CD14-positive monocyte (primary cell): ENCODE results near the gene SLC47A2. TPM values are rescaled to one million over a fixed set of nuclear protein-coding genes. Genes with fewer than 3 reads are reported as not detected.

ENCODE experiments used
- DNase-seq, 3 donors: peaks; one replicate each; pipeline ENCODE4 v3.0.0-alpha.2; 2011 to 2022
- H2AFZ ChIP-seq: 2 replicates; pipeline ENCODE4 v1.6.0; 2012; ENCODE audit warnings: mild to moderate bottlenecking, low read depth, low read length, inconsistent platforms; ENCODE audit not compliant: insufficient read depth, poor library complexity, severe bottlenecking
- H3K27ac ChIP-seq, 2 donors: 1 replicate in 1 of 2; 2 replicates in 1 of 2; pipeline ENCODE4 v1.5.1; 2012 to 2013; ENCODE audit warnings: low read length in 2 of 2, control low read depth in 1 of 2, inconsistent platforms in 1 of 2, low read depth in 1 of 2, mild to moderate bottlenecking in 1 of 2
- H3K27me3 ChIP-seq, 2 donors: one replicate each; pipeline versions ENCODE4 v1.6.0 to v1.6.1; 2011 to 2013; ENCODE audit warnings: low read length in 2 of 2; ENCODE audit not compliant: control insufficient read depth in 2 of 2, insufficient read depth in 2 of 2
- H3K36me3 ChIP-seq, 2 donors: replicated peaks in 1 of 2; 1 replicate in 1 of 2; 2 replicates in 1 of 2; pipeline versions ENCODE4 v1.5.1 to v1.6.1; 2012 to 2013; ENCODE audit warnings: low read length in 2 of 2, control low read depth in 1 of 2, inconsistent platforms in 1 of 2, mild to moderate bottlenecking in 1 of 2; ENCODE audit not compliant: insufficient read depth in 2 of 2, control insufficient read depth in 1 of 2
- H3K4me1 ChIP-seq, 2 donors: 1 replicate in 1 of 2; 2 replicates in 1 of 2; pipeline versions ENCODE4 v1.5.1 to v1.6.1; 2012 to 2013; ENCODE audit warnings: low read length in 2 of 2, control low read depth in 1 of 2, inconsistent platforms in 1 of 2, mild to moderate bottlenecking in 1 of 2, moderate library complexity in 1 of 2; ENCODE audit not compliant: insufficient read depth in 2 of 2, control insufficient read depth in 1 of 2
- H3K4me2 ChIP-seq: replicated peaks from 2 replicates; pipeline ENCODE3; 2012; ENCODE audit warnings: low read length, moderate library complexity, mild to moderate bottlenecking; ENCODE audit not compliant: poor library complexity, severe bottlenecking; ENCODE audit errors: extremely low read depth
- H3K4me3 ChIP-seq, 3 experiments: fragments of 200-600 bp in 1 of 3; sonication (generic) in 1 of 3; replicated peaks in 1 of 3; 1 replicate in 2 of 3; 2 replicates in 1 of 3; pipeline ENCODE4 v1.5.1; 2011 to 2013; ENCODE audit warnings: low read length in 3 of 3, mild to moderate bottlenecking in 3 of 3, control low read depth in 2 of 3, low read depth in 2 of 3, inconsistent platforms in 1 of 3, moderate library complexity in 1 of 3
- H3K79me2 ChIP-seq: 2 replicates; pipeline ENCODE4 v1.6.0; 2012; ENCODE audit warnings: mild to moderate bottlenecking, control low read depth, inconsistent platforms, low read length, moderate library complexity; ENCODE audit not compliant: insufficient read depth
- H3K9ac ChIP-seq: 2 replicates; pipeline ENCODE4 v1.6.0; 2017; ENCODE audit warnings: low read length, mild to moderate bottlenecking; ENCODE audit not compliant: insufficient read depth, poor library complexity, severe bottlenecking
- H3K9me3 ChIP-seq, 2 donors: replicated peaks in 1 of 2; 1 replicate in 1 of 2; 2 replicates in 1 of 2; pipeline versions ENCODE4 v1.5.1 to v1.6.1; 2012 to 2013; ENCODE audit warnings: low read length in 2 of 2, control low read depth in 1 of 2; ENCODE audit not compliant: control insufficient read depth in 1 of 2, insufficient read depth in 1 of 2
- H4K20me1 ChIP-seq: 2 replicates; pipeline ENCODE4 v1.6.0; 2012; ENCODE audit warnings: mild to moderate bottlenecking, low read length, control low read depth, moderate library complexity; ENCODE audit not compliant: insufficient read depth
- H3K27ac Mint-ChIP-seq, 7 donors: one replicate each; pipeline ENCODE4 v1.8.0; 2020; ENCODE audit warnings: mild to moderate bottlenecking in 7 of 7, mixed read lengths in 7 of 7, moderate library complexity in 6 of 7, inconsistent platforms in 2 of 7
- H3K27me3 Mint-ChIP-seq, 3 donors: one replicate each; pipeline ENCODE4 v1.8.0; 2021 to 2022; ENCODE audit warnings: low read depth in 3 of 3, mild to moderate bottlenecking in 3 of 3, mixed read lengths in 3 of 3, moderate library complexity in 3 of 3, inconsistent platforms in 1 of 3
- H3K36me3 Mint-ChIP-seq, 2 donors: one replicate each; pipeline ENCODE4 v1.8.0; 2020; ENCODE audit warnings: mixed read lengths in 2 of 2, inconsistent platforms in 1 of 2, mild to moderate bottlenecking in 1 of 2
- H3K4me1 Mint-ChIP-seq: one replicate; pipeline ENCODE4 v1.8.0; 2020; ENCODE audit warnings: mild to moderate bottlenecking, mixed read lengths
- H3K4me3 Mint-ChIP-seq, 2 donors: one replicate each; pipeline ENCODE4 v1.8.0; 2020; ENCODE audit warnings: mild to moderate bottlenecking in 2 of 2, mixed read lengths in 2 of 2, moderate library complexity in 1 of 2
- H3K9me3 Mint-ChIP-seq, 7 donors: one replicate each; pipeline ENCODE4 v1.8.0; 2020 to 2022; ENCODE audit warnings: mixed read lengths in 7 of 7, mild to moderate bottlenecking in 6 of 7, moderate library complexity in 6 of 7, inconsistent platforms in 2 of 7
- WGBS: methylation state at CpG from one replicate; pipeline ENCODE4 v1.1.5; 2013; ENCODE audit warnings: missing lambda C conversion rate; ENCODE audit not compliant: insufficient coverage; 5-methylcytosine and 5-hydroxymethylcytosine counted together
- intact Hi-C, 2 donors: fragments of 100-400 bp; cut with micrococcal nuclease; formaldehyde crosslinking; loops; one replicate each; pipeline versions ENCODE4 v1.15.0 to v1.15.1; 2023
- polyA plus RNA-seq, 3 donors: library from polyadenylated mRNA; depleted of rRNA in 1 of 3; unstranded in 2 of 3; stranded (reverse) in 1 of 3; fragments of 300-500 nt in 2 of 3; fragments of >200 nt in 1 of 3; fragmentation: Illumina TruSeq in 2 of 3; gene quantifications; 1 replicate in 2 of 3; 2 replicates in 1 of 3; pipeline ENCODE4 v1.2.3, GENCODE V29; 2012 to 2021
- TF ChIP-seq, protein P1 (sequence below): fragments of 200-600 bp; IDR thresholded peaks from one replicate; pipeline ENCODE4 v1.8.0; 2022; ENCODE audit warnings: antibody characterized with exemption, mild to moderate bottlenecking

Gene SLC47A2
- polyA plus RNA-seq, 3 donors, result not detected

DNA sequence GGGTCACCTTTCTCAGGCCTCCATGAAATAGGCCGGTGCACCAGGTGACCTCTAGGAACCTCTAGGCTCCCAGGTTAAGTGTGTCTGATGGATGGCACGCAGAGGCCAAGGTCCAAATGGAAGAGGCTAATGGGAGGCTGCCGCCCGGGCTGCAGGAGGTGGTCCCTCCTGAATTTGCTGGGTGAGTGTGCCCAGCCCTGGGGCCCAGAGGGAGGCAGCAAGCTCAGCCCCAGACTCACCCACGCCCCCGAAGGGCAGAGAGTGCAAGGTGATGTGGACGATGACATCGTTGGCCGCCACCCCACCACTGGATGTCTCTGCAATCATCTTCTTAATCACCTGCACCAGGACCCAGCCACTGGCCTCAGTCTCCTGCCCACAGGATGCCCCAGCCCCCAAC, 22.4 kb upstream of the SLC47A2 start:
- no peak overlapping the region for H3K27ac Mint-ChIP-seq
- Histone ChIP-seq H4K20me1 (no peaks in the 10 kb centered on the region), H3K36me3 (no peaks in the 10 kb centered on the region), H3K4me1 (no peaks in the 10 kb centered on the region), H3K4me3 (no peak overlapping the region), H3K9me3 (no peaks in the 10 kb centered on the region), H3K27ac (no peak overlapping the region), H2AFZ (no peak overlapping the region), H3K9ac (no peak overlapping the region), H3K27me3 (no peaks in the 10 kb centered on the region), H3K4me2 (no peak overlapping the region), H3K79me2 (no peaks in the 10 kb centered on the region)
- intact Hi-C loops, result no loop called here
- TF ChIP-seq, protein P1, sequence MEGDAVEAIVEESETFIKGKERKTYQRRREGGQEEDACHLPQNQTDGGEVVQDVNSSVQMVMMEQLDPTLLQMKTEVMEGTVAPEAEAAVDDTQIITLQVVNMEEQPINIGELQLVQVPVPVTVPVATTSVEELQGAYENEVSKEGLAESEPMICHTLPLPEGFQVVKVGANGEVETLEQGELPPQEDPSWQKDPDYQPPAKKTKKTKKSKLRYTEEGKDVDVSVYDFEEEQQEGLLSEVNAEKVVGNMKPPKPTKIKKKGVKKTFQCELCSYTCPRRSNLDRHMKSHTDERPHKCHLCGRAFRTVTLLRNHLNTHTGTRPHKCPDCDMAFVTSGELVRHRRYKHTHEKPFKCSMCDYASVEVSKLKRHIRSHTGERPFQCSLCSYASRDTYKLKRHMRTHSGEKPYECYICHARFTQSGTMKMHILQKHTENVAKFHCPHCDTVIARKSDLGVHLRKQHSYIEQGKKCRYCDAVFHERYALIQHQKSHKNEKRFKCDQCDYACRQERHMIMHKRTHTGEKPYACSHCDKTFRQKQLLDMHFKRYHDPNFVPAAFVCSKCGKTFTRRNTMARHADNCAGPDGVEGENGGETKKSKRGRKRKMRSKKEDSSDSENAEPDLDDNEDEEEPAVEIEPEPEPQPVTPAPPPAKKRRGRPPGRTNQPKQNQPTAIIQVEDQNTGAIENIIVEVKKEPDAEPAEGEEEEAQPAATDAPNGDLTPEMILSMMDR, result no peak
- H3K36me3 Mint-ChIP-seq, result no peaks in the 10 kb centered on the region
- H3K4me3 Mint-ChIP-seq, result no peak overlapping the region
- WGBS, result 98% methylated on average over 8 of the region's 9 CpGs
- peaks cover 2 to 7% (median 2%) of the 10 kb centered on the region in 3 donors for H3K27me3 Mint-ChIP-seq
- no peak for DNase-seq
- peaks cover 0 to 1% (median 0%) of the 10 kb centered on the region in 7 donors for H3K9me3 Mint-ChIP-seq
- H3K4me1 Mint-ChIP-seq, result no peaks in the 10 kb centered on the region

DNA sequence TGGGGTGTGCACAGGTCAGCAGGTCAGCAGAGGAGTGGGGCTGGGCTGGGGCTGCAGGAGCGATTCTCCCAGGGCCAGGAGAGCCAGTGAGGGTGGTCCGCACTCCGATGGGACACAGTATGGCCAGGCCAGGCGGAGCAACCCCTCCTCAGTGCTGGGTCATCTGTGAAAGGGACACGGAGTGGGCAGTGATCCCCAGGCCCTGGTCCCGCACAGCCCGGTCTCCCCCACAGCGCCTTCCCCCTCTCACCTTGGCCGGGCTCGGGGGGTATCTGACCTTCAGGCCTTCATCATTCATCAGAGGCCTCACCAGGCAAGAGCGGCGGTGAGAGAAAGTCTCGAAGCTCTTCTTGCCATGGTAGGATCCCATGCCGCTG, 21.7 kb upstream of the SLC47A2 start:
- no peak overlapping the region for H3K4me3 Mint-ChIP-seq
- Histone ChIP-seq H3K79me2 (no peaks in the 10 kb centered on the region), H3K27ac (no peak overlapping the region), H3K9ac (no peak overlapping the region), H3K4me2 (no peak overlapping the region), H3K4me3 (no peak overlapping the region), H3K27me3 (no peaks in the 10 kb centered on the region), H4K20me1 (no peaks in the 10 kb centered on the region), H3K36me3 (no peaks in the 10 kb centered on the region), H3K4me1 (no peaks in the 10 kb centered on the region), H3K9me3 (no peaks in the 10 kb centered on the region), H2AFZ (no peak overlapping the region)
- no peaks in the 10 kb centered on the region for H3K4me1 Mint-ChIP-seq
- 97% methylated on average over 9 of the region's 14 CpGs for WGBS
- H3K27me3 Mint-ChIP-seq, result peaks cover 0 to 6% (median 2%) of the 10 kb centered on the region in 3 donors
- H3K36me3 Mint-ChIP-seq, result no peaks in the 10 kb centered on the region
- no peak overlapping the region for H3K27ac Mint-ChIP-seq
- TF ChIP-seq, protein P1, result no peak
- intact Hi-C loops, result no loop called here
- peaks cover 0 to 1% (median 0%) of the 10 kb centered on the region in 7 donors for H3K9me3 Mint-ChIP-seq
- DNase-seq, result no peak
